AG09319 (cell line): ENCODE measurements around the gene HOXA9.

ENCODE experiments used
- DNase-seq: peaks from one replicate; pipeline ENCODE4 v3.0.0-alpha.2; 2010; ENCODE audit warnings: low read depth; ENCODE audit errors: extremely low read depth
- TF ChIP-seq, protein P1 (sequence below): IDR thresholded peaks from 2 replicates; pipeline ENCODE4 v1.5.1; 2011; ENCODE audit warnings: low read depth, mild to moderate bottlenecking, inconsistent platforms, low read length, moderate library complexity

The HOXA9 gene

DNA sequence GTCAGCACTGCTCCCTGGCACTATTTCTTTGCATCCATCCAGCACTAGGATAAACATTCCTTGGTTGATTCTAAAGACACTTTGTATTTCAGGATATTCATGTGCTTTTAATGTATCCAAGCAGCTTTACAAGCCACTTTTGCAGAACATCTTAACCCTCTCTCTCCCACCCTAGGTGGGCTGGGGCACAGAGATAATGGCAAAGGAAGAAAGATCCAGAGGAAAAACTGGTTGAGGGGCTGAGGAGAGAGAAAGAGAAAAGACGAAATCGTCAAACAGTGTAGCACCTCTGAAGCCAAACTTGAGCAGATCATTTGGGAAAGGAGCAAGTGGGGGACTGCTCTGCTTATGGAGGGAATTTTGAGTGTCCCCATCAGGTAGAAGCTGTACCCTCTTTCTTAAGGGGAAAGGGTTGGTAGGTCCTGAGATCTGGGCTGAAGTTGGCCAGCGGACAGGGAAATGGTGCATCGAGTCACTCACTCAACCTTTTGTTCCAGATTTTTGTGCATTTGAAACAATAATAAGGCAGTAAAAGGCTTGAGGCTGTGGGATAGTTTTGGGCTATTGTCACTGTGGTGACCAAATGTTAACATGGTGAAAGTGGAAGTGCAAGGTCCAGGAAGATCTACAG lies 38.7 kb upstream of the HOXA9 start:
- no peak for DNase-seq
- TF ChIP-seq, protein P1, sequence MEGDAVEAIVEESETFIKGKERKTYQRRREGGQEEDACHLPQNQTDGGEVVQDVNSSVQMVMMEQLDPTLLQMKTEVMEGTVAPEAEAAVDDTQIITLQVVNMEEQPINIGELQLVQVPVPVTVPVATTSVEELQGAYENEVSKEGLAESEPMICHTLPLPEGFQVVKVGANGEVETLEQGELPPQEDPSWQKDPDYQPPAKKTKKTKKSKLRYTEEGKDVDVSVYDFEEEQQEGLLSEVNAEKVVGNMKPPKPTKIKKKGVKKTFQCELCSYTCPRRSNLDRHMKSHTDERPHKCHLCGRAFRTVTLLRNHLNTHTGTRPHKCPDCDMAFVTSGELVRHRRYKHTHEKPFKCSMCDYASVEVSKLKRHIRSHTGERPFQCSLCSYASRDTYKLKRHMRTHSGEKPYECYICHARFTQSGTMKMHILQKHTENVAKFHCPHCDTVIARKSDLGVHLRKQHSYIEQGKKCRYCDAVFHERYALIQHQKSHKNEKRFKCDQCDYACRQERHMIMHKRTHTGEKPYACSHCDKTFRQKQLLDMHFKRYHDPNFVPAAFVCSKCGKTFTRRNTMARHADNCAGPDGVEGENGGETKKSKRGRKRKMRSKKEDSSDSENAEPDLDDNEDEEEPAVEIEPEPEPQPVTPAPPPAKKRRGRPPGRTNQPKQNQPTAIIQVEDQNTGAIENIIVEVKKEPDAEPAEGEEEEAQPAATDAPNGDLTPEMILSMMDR = no peak

DNA sequence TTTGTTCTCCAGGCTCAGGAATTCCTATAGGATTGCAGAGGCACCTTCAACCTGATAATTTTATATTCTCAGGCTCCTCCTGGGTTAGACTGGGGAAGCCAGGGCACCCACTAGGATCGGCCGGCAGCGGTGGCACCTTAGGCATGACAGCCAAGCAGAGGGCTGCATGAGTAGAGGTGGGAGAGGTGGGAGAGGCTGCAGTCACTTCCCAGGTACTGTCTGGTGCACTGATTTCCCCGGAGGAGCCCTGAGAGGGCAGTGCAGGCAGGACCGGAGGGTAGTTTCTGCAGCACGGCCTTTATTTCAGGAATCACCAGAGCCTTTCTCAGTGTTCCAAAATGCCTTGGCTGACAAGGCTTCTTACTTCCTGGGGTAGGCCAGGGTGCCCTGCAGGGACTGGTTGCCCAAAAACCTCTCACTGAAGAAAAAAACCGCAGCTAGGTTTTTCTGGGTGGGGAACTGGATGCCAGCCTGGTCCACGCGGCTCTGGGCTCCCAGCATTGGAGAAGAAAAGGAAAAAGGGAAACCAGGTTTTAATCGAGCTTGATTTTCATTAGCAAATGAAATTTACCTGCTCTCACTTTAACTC lies 38.1 kb upstream of the HOXA9 start:
- TF ChIP-seq, protein P1 = no peak
- no peak for DNase-seq

DNA sequence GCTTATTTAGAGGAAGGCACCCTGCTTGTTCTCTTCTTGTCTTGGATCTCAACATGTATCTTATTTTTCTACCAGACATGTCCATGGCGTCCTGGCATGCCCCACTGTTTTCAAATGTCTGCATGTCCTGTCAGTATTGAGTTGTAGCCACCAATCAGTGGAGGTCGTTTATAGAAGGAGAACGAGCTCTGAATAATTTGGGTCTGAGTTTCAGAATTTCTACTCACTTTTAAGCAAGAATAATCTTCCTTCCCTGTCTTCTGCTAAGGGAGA lies 37.5 kb upstream of the HOXA9 start:
- TF ChIP-seq, protein P1 = no peak
- DNase-seq = no peak

DNA sequence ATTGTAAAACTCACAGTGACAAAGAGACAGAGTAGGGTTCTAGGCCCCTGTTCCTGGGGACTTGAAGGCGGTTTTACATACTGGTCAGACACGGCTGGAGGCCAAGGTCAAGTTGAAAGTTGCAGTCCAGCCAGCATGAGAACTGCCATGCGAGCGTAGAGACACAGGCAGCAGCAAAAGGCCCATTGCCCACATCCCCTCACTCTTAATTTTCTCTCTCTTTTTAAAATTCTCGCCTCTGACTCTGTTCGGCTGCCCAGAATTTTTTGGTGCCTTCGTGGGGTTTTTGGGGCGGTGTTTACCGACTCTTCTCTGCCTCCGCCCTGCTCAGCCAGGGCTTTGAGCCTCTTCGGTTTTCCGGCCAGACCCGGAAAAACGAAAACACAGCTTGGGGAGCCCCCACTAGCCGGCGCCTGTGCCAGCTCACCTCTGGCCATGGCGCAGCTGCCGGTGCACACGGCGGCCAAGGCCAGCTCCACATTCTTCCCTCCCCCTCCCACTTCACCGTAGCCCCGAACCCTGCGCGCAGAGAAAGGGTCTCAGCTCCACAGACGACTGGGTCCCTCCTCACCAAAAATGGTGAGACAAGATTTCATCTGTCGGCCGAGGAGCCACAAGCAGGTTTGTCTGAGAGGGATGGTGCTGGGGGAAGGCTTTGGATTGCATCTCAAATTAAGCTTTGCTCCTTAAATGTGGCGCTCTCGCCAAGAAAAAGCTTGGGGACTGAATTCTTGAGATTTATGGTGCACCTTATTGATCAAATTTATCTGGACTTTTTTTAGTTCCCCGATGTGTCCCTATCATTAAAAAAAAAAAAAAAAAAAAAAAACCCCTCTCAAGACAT lies 36.9 kb upstream of the HOXA9 start:
- no peak for DNase-seq
- TF ChIP-seq, protein P1 = no peak

DNA sequence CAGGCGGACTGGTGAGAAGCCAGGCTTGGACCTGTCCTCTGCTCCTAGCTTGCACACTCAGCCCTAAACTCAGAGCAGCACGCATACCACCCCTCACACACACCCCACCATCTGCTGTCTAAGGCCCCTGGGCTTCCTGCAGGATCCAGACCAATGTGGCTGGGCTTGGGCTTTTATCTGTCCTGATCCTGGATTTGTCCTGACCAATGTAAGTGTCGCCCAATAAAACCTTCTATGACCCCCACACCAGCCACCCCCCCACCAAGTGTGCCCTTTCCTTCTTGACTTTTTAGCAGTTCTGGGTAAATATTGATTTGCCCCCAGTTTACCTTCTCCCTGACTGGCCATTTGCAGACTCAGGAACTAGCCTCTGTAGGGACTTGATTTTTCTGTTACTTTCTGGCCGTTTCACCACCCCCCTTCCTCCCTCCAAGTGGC lies 36.3 kb upstream of the HOXA9 start:
- no peak for DNase-seq
- TF ChIP-seq, protein P1 = no peak

DNA sequence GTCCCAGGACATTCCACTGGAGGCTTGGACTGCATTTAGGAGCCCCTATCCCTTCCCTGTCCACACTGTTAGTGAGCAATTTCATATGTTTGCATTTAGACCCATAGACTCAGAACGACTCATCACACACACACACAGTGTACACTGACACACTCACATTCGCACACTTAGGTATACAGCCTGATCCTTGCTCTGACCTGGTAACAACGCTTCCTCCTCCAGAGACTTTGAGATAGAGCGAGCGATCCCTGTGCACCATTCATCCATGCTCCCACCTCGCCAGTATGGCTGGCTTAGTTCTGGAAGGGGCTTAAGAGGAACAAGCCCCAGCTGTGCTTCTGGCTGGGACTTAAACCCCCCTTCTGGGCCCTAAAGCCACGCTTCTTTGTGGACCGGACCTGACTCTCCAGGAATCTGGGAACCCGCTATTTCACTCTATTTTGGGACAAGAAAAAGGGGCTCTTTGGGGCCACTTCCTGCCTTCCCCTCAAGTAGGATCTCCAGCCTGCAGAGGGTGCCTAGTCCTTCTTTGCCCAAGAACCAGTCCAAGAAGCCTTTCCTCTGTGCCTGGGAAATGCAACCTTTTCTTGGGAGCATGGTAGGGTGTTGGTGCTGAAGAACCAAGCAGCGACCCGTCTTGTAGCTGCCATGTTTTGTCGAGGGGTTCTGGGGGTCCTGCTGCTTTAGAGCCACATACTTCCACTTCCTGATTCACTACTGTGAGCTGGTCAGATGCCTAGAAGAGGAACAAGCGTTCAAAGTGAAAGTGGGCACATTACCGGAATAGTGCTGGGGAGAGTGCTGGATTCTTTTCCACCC lies 35.6 kb upstream of the HOXA9 start:
- TF ChIP-seq, protein P1 = no peak; the same call in 1 of the 2 replicates
- DNase-seq = no peak
